Breast epithelium (tissue), 4 donors: ENCODE measurements around the gene PLEKHA6. TPM values are rescaled to one million over a fixed set of nuclear protein-coding genes. Genes with fewer than 3 reads are reported as not detected.
"Not testable (repeated sequence)": the region's sequence is repeated elsewhere in the genome, so short reads cannot be mapped to it uniquely, and the experiment has no call there.

Source experiments
- DNase-seq, 2 donors: peaks; one replicate each; pipeline ENCODE4 v3.0.0-alpha.2; 2019; ENCODE audit warnings: low spot score in 2 of 2
- H3K27ac ChIP-seq, 2 donors: fragments of 200-600 bp; sonication (generic) in 1 of 2; one replicate each; pipeline ENCODE4 v1.5.1; 2016 to 2019; ENCODE audit warnings: mild to moderate bottlenecking in 1 of 2
- H3K27me3 ChIP-seq, 2 donors: fragments of 200-600 bp; sonication (generic) in 1 of 2; one replicate each; pipeline versions ENCODE4 v1.5.1 to v1.6.0; 2017 to 2019; ENCODE audit warnings: control low read depth in 1 of 2, mild to moderate bottlenecking in 1 of 2
- H3K36me3 ChIP-seq: fragments of 200-600 bp; one replicate; pipeline ENCODE4 v1.5.1; 2019
- H3K4me1 ChIP-seq, 2 donors: fragments of 200-600 bp; sonication (generic); one replicate each; pipeline ENCODE4 v1.5.1; 2016 to 2019; ENCODE audit warnings: control low read depth in 1 of 2
- H3K4me3 ChIP-seq, 3 donors: fragments of 200-600 bp; sonication (generic); 1 replicate in 2 of 3; 2 replicates in 1 of 3; pipeline ENCODE4 v1.5.1; 2016 to 2019; ENCODE audit warnings: mild to moderate bottlenecking in 3 of 3, moderate library complexity in 2 of 3
- H3K9me3 ChIP-seq, 2 donors: fragments of 200-600 bp; sonication (generic) in 1 of 2; one replicate each; pipeline ENCODE4 v1.5.1; 2016 to 2019; ENCODE audit warnings: control low read depth in 1 of 2
- POLR2A ChIP-seq: fragments of 450-650 bp; IDR thresholded peaks from one replicate; pipeline ENCODE4 v1.6.1; 2016; ENCODE audit warnings: antibody characterized with exemption, mild to moderate bottlenecking, moderate library complexity
- POLR2AphosphoS5 ChIP-seq, 3 donors: sonication (generic); formaldehyde crosslinking; IDR thresholded peaks; one replicate each; pipeline ENCODE4 v1.6.1; 2017; ENCODE audit warnings: antibody characterized with exemption in 3 of 3
- intact Hi-C: fragments of 100-400 bp; cut with DNase I; formaldehyde crosslinking; loops from one replicate; pipeline ENCODE4 v1.15.1; 2023; ENCODE audit warnings: low total_unique reads
- total RNA-seq, 3 donors: library from RNA; depleted of rRNA; stranded (reverse); fragments of >200 nt; gene quantifications; one replicate each; pipeline ENCODE4 v1.1.0, GENCODE V29; 2016
- TF ChIP-seq, protein P1 (sequence below), 3 donors: fragments of 450-650 bp; IDR thresholded peaks; one replicate each; pipeline ENCODE4 v1.5.1; 2016 to 2017; ENCODE audit warnings: antibody characterized with exemption in 3 of 3, mild to moderate bottlenecking in 3 of 3, moderate library complexity in 3 of 3

Gene PLEKHA6
- total RNA-seq, 3 donors from 2014 or later = 1.4 to 34.0 (median 17.7) TPM

DNA sequence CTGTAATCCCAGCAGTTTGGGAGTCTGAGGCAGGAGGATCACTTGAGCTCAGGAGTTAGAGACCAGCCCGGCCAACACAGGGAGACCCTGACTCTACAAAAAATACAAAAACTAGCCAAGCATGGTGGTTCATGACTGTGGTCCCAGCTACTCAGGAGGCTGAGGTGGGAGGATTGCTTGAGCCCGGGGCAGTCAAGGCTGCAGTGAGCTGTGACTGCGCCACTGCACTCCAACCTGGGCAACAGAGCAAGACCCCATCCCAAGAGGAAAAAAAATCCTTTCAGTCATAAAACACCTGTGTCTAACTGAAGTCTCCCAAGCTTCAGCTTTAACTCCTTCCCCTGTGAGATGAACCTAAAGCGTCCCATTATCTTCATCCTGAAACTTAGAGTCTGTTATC, 112.9 kb downstream of the PLEKHA6 start:
- no peaks in the 10 kb centered on the region for H3K4me1 ChIP-seq
- no peak for DNase-seq
- no peak overlapping the region for H3K4me3 ChIP-seq
- H3K27ac ChIP-seq = no peak overlapping the region
- H3K36me3 ChIP-seq = no peaks in the 10 kb centered on the region
- no peak for TF ChIP-seq POLR2AphosphoS5 (IDR thresholded peaks at IDR 0.05)
- TF ChIP-seq, protein P1, sequence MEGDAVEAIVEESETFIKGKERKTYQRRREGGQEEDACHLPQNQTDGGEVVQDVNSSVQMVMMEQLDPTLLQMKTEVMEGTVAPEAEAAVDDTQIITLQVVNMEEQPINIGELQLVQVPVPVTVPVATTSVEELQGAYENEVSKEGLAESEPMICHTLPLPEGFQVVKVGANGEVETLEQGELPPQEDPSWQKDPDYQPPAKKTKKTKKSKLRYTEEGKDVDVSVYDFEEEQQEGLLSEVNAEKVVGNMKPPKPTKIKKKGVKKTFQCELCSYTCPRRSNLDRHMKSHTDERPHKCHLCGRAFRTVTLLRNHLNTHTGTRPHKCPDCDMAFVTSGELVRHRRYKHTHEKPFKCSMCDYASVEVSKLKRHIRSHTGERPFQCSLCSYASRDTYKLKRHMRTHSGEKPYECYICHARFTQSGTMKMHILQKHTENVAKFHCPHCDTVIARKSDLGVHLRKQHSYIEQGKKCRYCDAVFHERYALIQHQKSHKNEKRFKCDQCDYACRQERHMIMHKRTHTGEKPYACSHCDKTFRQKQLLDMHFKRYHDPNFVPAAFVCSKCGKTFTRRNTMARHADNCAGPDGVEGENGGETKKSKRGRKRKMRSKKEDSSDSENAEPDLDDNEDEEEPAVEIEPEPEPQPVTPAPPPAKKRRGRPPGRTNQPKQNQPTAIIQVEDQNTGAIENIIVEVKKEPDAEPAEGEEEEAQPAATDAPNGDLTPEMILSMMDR (IDR thresholded peaks at IDR 0.05) = no peak
- no peak for TF ChIP-seq POLR2A
- intact Hi-C loops = no loop called here
- H3K27me3 ChIP-seq = no peaks in the 10 kb centered on the region
- no peaks in the 10 kb centered on the region for H3K9me3 ChIP-seq

DNA sequence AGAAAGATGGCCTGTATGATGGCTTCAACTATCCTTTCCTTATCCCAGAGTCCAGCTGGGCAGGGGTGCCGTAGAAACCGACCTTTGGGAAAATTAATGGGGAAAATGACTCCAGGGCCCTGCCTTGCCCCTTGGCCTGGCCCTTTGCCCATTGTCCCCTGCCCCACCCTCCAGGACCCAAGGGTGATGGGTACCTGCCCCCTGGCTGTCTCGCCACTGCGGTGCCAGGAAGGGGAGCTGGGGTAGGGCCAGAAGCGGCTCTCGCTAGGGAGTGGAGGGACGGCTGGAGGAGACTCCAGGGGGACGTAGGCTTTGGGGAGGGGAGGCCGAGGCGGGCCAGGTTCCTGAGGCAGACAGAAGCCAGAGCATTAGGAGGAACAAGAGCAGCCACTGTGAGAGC, 116.8 kb downstream of the PLEKHA6 start:
- Histone ChIP-seq H3K4me3 (no peak overlapping the region), H3K9me3 (no peaks in the 10 kb centered on the region), H3K4me1 (no peaks in the 10 kb centered on the region), H3K36me3 (no peaks in the 10 kb centered on the region), H3K27ac (no peak overlapping the region), H3K27me3 (no peaks in the 10 kb centered on the region)
- no peak for DNase-seq
- TF ChIP-seq POLR2A (no peak), POLR2AphosphoS5 (IDR thresholded peaks at IDR 0.05) (no peak)
- TF ChIP-seq, protein P1 (IDR thresholded peaks at IDR 0.05) = no peak
- intact Hi-C loops = no loop called here

DNA sequence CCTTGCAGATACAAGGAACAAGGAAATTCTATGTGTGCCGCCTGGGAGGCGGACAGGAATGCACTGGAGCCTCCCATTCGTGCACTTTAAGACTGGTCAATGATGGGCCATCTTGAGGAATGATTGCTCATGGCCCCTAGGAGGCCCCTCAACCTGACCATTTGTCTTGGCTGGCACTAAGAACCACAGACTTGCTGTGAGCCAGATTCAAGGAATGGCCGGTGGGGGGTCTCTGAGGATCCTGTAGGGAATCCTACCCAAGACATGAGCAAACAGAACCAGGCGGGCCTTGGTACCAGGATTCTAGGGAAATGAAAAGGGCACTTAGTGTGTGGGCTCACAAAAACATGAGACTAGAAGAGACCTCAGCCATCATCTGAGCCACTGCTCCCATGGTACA, 117.8 kb downstream of the PLEKHA6 start:
- Histone ChIP-seq H3K4me3 (no peak overlapping the region), H3K9me3 (no peaks in the 10 kb centered on the region), H3K27me3 (no peaks in the 10 kb centered on the region), H3K36me3 (no peaks in the 10 kb centered on the region), H3K27ac (no peak overlapping the region), H3K4me1 (no peaks in the 10 kb centered on the region)
- no peak for DNase-seq
- no peak for TF ChIP-seq POLR2AphosphoS5 (IDR thresholded peaks at IDR 0.05)
- TF ChIP-seq POLR2A = no peak
- TF ChIP-seq, protein P1 (IDR thresholded peaks at IDR 0.05) = no peak
- intact Hi-C loops = no loop called here

DNA sequence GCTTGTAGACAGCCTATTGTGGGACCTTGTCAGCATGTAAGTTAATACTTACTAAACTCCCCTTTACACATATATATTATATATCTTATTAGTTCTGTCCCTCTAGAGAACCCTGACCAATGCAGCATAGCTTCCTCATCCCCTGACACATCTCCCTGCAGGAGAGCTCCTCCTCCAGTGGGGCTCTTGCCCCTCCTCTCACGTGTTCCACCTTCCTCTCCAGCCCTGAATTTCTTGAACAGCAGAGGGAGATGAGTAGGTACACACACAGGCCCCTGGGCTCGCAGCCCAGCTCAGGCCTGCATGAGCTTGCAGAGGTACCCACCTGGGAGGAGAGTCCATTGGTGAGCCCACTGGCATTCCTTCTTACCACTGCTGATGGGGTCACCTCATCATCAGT, 118.7 kb downstream of the PLEKHA6 start:
- no peak for DNase-seq
- Histone ChIP-seq H3K4me1 (no peaks in the 10 kb centered on the region), H3K36me3 (no peaks in the 10 kb centered on the region), H3K4me3 (no peak overlapping the region), H3K27ac (no peak overlapping the region), H3K9me3 (no peaks in the 10 kb centered on the region), H3K27me3 (no peaks in the 10 kb centered on the region)
- intact Hi-C loops = no loop called here
- no peak for TF ChIP-seq POLR2AphosphoS5 (IDR thresholded peaks at IDR 0.05)
- TF ChIP-seq POLR2A = no peak
- TF ChIP-seq, protein P1 (IDR thresholded peaks at IDR 0.05) = no peak

DNA sequence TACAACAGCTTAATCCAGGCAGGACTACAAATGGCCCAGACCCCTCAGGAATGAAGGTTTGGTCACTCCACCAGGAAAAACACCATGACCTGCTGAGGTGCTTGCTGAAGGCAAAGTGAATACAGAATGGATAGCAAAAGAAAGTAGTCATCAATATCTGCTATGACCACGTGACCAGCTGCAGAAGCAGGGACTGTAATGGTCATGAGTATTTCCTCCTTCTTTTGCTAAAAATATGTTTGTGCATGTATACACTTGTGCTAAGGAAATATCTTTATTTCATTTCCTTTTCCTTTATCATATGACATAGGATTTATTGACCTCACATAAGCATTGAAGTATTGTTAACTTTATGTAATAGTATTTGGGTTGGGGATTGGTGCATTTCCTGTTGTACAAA, 119.5 kb downstream of the PLEKHA6 start:
- no peak for TF ChIP-seq POLR2AphosphoS5 (IDR thresholded peaks at IDR 0.05)
- TF ChIP-seq, protein P1 (IDR thresholded peaks at IDR 0.05) = no peak
- no peak for TF ChIP-seq POLR2A
- Histone ChIP-seq H3K27me3 (no peaks in the 10 kb centered on the region), H3K9me3 (no peaks in the 10 kb centered on the region), H3K27ac (no peak overlapping the region), H3K4me1 (no peaks in the 10 kb centered on the region), H3K4me3 (no peak overlapping the region), H3K36me3 (no peaks in the 10 kb centered on the region)
- no peak for DNase-seq
- intact Hi-C loops = no loop called here

DNA sequence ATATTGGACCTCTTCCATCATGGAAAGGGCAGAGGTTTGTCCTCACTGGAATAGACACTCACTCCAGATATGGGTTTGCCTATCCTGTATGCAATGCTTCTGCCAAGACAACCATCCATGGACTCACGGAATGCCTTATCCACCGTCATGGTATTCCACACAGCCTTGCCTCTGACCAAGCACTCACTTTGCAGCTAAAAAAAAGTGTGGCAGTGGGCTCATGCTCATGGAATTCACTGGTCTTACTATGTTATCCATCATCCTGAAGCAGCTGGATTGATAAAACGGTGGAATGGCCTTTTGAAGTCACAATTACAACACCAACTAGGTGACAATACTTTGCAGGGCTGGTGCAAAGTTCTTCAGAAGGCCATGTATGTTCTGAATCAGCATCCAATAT, 120.3 kb downstream of the PLEKHA6 start:
- H3K27me3 ChIP-seq, H3K9me3 ChIP-seq, DNase-seq, H3K4me1 ChIP-seq, intact Hi-C loops, H3K27ac ChIP-seq, H3K4me3 ChIP-seq, H3K36me3 ChIP-seq: not testable (repeated sequence)

DNA sequence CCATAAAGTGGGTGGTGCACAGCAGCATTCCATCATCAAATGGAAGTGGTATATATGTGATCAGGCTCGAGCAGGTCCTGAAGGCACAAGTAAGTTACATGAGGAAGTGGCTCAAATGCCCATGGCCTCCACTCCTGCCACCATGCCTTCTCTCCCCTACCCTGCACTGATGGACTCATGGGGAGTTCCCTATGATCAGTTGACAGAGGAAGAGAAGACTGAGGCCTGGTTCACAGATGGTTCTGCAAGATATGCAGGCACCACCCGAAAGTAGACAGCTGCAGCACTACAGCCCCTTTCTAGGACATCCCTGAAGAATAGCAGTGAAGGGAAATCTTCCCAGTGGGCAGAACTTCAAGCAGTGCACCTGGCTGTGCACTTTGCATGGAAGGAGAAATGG, 121.2 kb downstream of the PLEKHA6 start:
- H3K27me3 ChIP-seq, H3K36me3 ChIP-seq, H3K4me3 ChIP-seq, H3K9me3 ChIP-seq, H3K4me1 ChIP-seq, intact Hi-C loops, DNase-seq, H3K27ac ChIP-seq: not testable (repeated sequence)

DNA sequence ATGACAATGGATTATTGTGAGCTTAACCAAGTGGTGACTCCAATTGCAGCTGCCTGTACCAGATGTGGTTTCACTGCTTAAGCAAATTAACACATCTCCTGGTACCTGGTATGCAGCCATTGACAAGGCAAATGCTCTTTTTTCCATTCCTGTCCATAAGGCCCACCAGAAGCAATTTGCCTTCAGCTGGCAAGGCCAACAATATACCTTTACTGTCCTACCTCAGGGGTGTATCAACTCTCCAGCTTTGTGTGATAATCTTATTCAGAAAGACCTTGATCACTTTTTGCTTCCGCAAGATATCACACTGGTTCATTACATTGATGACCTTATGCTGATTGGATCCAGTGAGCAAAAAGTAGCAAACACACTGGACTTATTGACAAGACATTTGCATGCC, 122.2 kb downstream of the PLEKHA6 start:
- H3K27me3 ChIP-seq, H3K36me3 ChIP-seq, DNase-seq, H3K27ac ChIP-seq, H3K4me1 ChIP-seq, H3K4me3 ChIP-seq, intact Hi-C loops, H3K9me3 ChIP-seq: not testable (repeated sequence)
